AG10803 (cell line): ENCODE measurements around the gene LMAN2L.

Experiments
- DNase-seq: peaks from one replicate; pipeline ENCODE4 v3.0.0; 2010; ENCODE audit warnings: low read depth
- H3K4me3 ChIP-seq: 2 replicates; pipeline ENCODE4 v1.5.1; 2011; ENCODE audit warnings: mild to moderate bottlenecking, low read length, control low read depth
- TF ChIP-seq, protein P1 (sequence below): conservative IDR thresholded peaks from 2 replicates; pipeline ENCODE4 v1.5.1; 2011; ENCODE audit warnings: mild to moderate bottlenecking, low read length, control low read depth, inconsistent platforms

The LMAN2L gene

DNA sequence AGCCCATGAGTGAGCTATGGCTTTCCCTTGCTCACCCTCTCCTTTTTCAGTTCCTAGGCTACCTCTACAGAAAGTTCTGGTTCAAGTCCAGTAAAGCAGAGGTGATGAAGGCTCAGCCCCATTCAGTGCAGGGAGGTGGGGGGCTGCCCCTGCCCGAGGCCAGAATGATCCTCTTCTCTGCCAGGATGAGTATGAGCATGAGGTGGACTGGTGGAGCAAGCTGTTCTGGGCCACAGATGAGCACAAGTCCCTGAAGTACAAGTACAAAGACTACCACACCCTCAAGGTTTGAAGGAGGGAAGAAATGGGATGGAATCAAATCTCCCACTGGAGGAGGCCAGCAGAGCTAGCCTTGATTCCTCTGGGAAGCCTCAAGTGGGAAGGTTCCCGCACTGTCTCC, 42.4 kb downstream of the LMAN2L start:
- no peak for DNase-seq
- TF ChIP-seq, protein P1, sequence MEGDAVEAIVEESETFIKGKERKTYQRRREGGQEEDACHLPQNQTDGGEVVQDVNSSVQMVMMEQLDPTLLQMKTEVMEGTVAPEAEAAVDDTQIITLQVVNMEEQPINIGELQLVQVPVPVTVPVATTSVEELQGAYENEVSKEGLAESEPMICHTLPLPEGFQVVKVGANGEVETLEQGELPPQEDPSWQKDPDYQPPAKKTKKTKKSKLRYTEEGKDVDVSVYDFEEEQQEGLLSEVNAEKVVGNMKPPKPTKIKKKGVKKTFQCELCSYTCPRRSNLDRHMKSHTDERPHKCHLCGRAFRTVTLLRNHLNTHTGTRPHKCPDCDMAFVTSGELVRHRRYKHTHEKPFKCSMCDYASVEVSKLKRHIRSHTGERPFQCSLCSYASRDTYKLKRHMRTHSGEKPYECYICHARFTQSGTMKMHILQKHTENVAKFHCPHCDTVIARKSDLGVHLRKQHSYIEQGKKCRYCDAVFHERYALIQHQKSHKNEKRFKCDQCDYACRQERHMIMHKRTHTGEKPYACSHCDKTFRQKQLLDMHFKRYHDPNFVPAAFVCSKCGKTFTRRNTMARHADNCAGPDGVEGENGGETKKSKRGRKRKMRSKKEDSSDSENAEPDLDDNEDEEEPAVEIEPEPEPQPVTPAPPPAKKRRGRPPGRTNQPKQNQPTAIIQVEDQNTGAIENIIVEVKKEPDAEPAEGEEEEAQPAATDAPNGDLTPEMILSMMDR, result no peak
- no peak overlapping the region for H3K4me3 ChIP-seq

DNA sequence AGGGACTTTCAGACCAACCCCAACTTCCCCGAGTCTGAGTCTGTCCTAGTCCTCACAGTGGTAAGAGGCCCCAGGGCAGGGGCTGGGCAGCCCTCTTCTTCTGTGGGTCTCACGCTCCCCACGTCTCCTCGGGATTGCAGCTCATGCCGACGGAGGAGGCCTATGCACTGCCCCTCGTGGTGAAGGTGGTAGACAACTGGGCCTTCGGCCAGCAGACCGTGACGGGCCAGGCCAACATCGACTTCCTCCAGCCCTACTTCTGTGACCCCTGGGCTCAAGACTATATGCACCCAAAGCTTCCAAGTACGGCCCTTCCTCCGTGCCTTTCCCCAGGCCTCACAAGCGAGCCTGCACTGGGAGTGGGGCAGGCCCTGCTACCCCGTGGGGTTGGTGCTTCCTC, 44.3 kb downstream of the LMAN2L start:
- TF ChIP-seq, protein P1, result no peak
- DNase-seq, result no peak
- H3K4me3 ChIP-seq, result no peak overlapping the region

DNA sequence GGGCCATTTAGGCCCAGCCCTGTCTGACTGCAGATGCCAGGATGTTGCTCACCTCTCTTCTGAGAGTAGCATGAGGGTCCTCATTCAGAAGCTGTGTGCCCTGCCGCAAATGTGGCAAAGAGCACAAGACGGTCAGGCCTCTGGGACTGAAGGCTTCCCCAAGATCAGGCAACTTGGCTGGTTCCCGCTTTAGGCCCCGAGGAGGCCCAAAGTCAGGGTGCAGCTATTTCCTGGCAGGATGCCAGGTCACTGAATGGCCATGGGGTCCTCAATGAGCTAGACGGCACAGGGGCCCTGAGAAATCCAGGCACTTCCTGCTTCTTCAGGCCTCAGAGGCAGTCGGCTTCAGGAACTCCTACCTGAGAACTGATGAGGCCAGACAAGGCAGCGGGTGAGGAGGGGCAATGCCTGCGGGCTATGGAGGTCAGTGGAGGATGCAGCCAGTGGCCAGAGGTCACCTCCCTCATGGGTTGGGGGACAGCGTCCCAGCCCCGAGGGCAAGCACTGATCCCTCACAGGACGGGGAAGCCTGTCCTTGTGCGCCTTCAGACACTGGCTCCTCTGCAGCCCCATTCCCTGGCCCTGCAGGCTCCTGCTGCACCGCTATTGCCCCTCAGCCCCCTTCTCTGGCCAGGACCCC, 44.9 kb downstream of the LMAN2L start:
- no peak overlapping the region for H3K4me3 ChIP-seq
- no peak for DNase-seq
- TF ChIP-seq, protein P1, result no peak

DNA sequence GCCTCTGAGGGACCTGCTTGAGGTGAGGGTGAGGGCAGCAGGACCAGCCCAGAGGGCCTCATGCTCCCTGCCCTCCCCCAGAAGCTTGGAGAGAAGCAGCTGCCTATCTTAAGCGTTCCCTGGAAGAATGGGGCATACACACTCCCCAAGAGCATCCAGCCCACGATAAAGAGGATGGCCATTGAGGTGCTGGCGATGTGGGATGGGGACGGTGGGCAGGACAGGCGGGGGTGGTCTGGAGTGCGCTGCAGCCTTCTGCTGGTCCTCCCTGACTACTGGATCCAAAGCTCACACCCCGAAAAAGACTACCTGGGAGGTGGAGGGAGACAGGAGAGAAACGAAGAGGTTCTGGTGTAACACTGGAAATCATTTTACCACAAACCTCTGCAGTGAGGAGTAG, 45.6 kb downstream of the LMAN2L start:
- TF ChIP-seq, protein P1, result no peak
- no peak overlapping the region for H3K4me3 ChIP-seq
- DNase-seq, result no peak

DNA sequence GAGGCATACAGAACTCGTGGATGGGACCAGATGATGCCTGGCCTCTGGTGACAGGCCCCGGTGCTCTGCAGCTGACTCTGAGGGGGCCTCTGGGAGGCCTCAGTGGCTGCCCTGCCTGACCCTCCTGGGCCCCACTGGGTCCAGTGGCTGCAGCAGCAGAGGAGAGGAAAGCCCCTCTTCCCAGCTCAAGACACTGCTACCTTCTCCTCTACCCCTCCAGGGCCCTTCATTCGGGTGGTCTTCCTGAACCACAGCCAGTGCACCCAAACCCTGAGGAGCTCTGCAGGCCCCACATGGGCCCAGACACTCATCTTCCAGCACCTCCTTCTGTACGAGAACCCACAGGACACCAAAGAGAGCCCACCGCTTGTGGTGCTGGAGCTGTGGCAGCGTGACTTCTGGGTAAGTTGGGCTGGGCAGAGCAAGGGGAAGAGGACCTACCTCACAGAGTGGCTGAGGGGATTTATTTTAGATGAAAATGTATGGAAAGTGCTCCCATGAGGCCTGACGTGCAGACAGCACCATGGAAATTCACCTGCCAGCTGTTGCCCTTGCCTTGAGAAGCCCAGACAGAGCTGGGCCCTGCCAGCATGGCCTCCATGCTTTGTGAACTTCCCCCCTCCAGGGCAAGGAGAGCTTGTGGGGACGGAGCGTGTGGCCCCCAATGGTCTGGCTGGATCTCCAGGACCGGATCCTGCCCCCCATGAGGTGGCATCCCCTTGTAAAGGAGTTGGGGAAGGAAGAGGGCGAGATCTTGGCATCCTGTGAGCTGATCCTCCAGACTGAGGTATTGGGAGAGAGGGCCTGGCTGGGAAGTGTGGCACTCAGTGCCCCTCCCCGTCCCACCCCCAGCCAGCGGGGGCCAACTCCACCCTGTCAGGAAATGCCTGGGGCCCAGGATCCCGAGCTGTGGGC, 46.3 kb downstream of the LMAN2L start:
- H3K4me3 ChIP-seq, result no peak overlapping the region
- DNase-seq, result no peak
- TF ChIP-seq, protein P1, result no peak

DNA sequence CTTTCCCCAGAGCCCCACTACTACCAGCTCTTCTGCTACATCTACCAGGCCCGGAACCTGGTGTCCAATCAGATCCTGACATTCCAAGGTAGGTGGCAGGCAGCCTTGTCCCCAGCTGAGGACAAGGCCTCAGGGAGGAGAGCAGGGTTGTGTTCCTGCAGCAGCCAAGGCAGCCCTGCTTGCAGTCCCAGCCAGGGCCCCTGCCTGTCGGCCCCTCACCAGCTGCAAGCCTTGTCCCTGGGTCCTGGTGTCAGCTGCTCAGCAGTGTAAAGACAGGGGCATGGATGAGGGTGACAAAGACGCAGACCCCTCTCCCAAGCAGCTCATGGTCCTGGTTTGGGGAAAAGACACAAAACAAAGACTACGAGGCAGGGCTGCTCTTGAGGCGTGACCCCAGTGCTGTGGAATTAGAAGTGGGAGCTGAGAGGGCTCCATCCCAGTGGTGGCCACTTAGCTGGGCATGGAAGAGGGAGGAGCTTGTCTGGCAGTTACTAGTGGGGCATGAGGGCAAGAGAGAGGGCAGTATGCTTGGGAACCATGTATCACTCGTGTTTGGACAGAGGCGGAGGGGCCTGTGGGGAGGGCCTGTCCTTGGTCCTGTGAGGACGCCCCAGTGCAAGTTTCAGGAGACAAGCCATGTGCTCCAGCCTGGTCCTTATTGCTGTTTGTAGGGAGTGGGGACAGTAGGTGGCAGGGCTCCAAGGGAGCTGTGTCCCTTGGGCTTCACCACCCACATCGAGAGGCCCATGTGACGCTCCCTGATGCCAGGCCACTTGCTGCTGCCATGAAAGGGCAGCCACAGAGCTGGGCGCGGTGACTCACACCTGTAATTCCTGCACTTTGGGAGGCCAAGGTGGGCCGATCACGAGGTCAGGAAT, 47.5 kb downstream of the LMAN2L start:
- TF ChIP-seq, protein P1, result no peak
- no peak for DNase-seq
- H3K4me3 ChIP-seq, result no peak overlapping the region
